DMS114 treated with DMSO at 0.1 percent for 48 hours (cell line): ENCODE results near the gene HOXB7.

Experiments
- DNase-seq: peaks from one replicate; lab custom pipeline; 2025; ENCODE audit not compliant: unreplicated experiment; lab: John Stamatoyannopoulos, UW

The HOXB7 gene

DNA sequence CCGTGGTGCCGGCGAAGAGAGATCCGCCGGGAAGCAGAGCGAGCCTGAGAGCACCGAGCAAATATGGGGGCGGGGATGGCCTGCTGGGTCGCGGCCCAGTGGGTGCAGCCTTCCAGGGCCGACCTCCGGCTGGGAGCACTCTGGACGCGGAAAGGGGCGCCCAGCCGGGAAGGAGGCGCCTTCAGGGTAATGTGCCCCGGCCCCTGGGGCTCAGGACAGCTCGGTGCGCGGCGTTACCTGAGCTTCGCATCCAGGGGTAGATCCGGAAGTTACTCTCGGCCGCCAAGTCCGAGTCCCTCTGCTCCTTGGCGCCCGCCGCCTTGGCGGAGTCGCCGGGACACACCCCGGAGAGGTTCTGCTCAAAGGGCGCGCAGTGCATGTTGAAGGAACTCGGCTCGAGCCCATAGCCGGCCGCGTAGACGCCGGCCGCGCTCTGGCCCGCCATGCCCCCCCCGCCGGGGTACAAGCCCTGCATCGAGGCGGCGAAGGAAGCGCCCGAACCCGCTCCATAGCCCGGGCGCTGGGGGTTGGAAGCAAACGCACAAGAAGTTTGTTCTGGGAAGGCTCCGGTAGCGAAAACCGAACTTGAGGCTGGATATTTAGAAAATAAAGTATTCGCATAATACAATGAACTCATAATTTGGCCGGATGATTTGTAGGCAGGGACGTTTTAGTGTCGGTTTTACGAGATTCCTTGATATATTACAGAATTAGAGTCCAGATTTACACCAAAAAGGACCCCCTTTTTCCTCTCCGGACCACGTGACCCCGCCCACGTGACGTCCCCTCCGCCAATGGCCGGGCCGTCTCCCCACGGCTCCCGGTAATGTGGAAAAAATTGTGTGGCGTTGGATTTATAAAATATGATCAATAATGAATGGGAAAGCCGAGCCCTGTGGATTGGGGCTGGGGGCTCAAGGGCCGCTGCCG lies at the start of gene HOXB7:
TSS of gene HOXB7 (minus strand) at position 736 of the 930 bp plus-strand sequence. CDS start at position 637, 99 bp downstream.
- peak; percentile 33 for DNase-seq

DNA sequence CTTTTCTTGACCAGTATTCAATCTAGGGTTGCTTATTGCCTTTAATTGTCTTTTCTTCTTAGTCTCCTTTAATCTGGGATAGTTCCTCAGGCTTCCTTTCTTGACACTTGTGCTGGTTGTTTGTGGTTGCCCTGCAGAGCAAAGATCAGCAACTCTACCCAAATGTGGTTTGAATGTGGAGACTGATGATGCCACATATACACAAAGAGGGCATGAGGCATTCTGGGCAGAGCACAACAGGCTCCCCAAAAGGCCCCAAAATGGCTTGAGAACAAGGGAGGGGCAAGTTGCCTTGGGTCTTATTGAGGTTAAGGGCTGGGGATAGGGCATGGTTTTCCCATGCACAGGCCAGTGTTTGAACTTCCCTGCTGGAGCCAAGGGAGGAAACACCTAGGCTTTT lies 45.1 kb upstream of the HOXB7 start:
- no peak for DNase-seq

DNA sequence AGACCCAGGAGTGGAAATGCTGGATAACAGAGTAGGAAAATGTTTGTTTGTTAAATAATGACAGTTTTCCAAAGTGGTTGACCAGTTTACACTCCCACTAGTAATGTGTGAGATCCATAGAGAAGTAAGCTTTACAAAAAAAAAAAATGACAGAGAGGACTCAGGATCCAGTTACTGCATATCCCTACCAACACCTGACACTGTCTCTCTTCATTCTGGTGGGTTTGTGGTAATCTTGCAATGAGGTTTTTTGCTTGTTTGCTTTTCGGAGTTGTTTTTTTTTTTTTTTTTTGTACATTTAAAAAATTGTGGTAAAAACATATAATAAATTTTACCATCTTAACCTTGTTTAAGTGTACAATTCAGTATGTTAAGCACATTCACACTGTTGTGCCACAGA lies 38.9 kb upstream of the HOXB7 start:
- DNase-seq = no peak

DNA sequence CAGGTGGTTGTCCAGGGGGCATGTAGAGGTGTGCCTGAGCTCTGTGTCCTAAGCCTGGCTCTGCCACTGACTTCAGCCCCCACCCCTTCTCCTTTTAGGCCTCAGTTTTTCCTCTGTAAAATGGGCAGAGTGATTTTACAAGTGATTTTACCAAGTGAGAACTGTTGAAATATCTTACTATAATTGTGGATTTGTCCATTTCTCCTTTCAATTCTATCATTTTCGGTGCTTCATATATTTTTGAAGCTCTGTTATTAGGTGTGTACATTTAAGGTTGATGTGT lies 37.1 kb upstream of the HOXB7 start:
- DNase-seq = no peak

DNA sequence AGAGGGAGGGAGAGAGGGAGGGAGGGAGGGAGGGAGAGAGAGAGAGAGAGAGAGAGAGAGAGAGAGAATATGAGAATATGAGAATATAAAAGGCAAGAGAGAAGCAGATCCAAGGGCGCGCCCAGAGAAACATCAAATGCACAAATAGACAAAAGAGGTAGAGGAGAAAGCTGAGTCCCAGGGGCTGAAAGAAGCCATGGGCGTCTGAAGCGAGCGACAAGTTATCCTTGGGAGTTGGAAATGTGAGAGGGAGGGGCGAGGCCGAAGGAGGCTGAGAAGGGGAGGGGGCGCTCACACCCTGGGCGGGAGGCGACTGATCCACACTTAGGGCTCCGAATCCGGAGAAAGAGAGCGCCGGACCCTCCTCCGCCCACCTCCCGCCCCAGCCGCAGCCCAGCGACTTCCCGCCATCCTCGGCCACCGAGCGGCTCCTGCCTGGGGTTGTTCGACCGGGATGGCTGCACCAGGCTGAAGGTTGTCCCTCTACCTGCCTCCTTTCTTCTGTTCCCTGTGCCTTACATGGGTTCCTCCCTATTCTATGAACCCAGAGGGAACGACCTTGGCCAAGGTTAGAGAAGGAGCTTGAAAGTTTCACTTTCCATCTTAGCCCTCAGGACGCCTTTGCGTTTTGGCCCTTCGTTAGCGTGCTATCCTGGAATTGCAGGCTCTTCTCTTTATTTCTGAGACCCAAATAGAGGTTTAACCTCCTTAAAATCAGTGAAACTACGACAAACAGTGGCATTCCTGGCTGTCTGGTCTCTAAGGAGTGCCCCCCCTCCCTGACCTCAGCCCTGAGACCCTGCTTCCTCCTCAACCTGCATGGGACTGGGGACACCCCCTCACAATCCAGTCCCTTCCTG lies 36.5 kb upstream of the HOXB7 start:
- no peak for DNase-seq

DNA sequence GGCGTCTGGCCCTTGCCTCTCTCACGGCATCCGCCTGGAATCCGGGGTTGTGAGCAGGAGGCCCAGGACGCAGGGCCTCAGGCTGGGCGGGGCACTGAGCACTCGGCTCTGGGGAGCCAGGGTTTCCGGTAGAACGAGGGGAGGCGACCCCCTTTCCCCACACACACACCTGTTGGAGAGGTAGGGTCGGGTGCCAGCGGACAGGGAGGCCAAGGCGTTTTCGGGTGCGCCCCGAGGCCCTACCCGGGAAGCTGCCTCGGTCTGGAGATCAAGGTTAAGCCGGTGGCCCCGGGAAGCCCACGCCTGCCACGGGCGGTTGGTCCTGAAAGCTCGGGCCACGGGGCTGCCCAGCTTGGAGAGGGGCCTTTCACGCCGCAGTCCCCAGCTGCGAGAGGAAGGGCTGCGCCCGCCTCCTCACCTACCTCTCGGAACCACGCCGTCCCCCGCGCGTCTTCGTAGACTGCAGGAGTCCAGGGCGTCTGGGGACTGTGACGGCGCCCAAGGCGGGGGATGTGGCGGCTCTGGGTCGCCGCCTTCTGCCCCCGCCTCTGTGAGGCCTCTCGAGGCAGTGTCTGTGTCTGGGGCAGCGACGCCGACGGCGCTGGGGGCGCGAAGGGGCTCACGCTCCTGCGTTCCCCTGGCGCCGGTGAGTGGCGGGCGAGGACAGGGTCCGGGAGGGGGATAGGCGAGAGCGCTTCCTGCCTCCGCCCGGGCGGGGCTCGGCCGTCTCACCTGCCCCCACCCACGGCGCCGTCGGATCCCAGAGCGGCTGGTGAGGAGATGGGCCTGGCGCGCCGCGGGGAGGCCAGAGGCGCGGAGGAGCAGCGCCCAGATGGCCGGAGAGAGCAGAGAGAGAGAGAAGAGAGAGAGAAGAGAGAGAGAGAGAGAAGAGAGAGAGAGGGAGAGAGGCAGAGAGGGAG lies 35.6 kb upstream of the HOXB7 start:
- no peak for DNase-seq

DNA sequence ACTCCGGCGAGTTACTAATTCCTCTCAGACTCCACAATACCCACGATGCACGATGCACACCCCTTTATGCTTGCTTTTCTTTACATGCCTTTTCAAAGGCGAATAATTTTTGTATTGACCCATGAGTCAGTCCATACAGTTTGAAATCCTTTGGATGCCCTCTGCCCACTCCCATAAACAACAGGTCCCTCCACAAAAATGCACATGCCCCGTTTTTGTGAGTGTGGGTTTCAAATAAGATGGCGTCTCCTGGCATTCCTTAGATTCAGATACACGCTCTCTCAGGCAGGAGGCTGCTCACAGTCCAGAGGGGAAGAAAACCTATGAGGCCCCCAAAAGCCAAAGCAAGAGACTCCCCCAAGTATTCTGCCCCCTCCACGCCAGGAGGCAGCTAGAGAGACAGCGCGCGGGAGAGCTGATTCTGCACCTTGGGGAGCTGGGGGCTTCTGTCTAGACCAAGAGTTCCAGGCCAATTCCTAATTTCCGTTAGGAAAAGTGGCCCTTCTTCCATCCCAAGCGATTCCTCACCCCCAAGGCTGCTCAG lies 34.9 kb upstream of the HOXB7 start:
- DNase-seq = no peak

DNA sequence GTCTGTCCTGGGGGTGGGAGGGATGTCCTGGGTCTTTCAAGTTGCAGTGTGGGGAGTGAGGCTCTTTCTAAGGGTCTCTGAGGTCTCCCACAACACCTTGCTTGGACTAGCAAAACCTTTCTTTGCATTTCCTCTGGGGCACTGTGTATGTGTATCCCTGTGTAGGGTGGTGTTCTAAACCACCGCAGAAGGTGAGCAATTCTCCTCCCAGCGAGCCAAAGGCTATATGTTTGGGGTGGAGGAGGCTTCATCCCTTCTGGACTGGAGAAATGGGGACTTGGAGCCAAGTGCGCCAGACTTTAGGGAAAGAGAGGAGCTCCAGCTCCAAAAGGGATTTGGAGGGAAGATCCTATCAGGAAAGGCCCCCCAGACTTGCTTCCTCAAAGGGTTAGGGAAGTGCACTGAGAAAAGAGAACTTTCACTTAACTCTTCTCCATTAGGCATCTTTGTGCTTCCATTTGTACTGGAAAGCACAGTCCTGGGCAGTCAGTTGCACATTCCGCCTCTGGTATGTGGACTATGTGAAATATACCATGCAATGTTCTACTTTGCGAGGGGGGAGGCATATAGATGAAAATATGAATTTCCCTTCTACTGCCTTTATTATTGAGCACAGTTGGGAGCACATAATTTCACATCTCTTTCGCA lies 34.2 kb upstream of the HOXB7 start:
- DNase-seq = no peak

DNA sequence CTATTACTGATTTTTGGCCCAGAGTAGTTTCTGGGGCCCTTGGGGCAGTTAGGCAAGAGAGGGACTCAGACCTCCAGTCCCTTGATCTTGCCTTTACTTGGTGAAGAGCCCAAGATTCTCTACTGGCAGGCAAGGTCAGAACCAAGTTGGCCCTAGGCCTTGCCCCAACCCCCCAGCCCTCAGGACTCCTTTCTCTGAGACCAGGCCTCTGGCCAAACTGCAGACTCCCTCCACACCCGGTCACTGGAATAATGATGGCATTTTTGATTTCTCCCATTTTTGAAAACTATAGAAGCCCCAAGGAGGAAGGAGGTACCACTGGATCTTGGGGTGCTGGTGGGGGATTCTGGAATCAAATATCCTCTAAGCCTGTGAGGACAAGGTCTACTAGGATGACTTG lies 33.3 kb upstream of the HOXB7 start:
- no peak for DNase-seq

DNA sequence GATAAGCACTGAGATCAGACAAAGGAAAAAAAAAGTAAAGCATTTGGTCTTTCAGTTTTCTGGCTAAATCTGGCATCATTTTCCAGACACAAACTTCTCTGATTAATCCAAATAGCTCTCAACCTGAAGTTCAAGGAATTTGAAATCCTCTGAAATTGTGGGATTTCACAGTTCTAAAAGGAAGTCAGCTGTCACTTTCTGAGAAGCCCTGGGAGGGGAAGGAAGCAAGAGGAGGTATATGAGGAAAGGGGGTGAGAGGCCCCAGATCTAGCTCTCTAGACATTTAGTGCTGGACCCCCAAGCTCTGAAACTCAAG lies 32.8 kb upstream of the HOXB7 start:
- DNase-seq = no peak

DNA sequence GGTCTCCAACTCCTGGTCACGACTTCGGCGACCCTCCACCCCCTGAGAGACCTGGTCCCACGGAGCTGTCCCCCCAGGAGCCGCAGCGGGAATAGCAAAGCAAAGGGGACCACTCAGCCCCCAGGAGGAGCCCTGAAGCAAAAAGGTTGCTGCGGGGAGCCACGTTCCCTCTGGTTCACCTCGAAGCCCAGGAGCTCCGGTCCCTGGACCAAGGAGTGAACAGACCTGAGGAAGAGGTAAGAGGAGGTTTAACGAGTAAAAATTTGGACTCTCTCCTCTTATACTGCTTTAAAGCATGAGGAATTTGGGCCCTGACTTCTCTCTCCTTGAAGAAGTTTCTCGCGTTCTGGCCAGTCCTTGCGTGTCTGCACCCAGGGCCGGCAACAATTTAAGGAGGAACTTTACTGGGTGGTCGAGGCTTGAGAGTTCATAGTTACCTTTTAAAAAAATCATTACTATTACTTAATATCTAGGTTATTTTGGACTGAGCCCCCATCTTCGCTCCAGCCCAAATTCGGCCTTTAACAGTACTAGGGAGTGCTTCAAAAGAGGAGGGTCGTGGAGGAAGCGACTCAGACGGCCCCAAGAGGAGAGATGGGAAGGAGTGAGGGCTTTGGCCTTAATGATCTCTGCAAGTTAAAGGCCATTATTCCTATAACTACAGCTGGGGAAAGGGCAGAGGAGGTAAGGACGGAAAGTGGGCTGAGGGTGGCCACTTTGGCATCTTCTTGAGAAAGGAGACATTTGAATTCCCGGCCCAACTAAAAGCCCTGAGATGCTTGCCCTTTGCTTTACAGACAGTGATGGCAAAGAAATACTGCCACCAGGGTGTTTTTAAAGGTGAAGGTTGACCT lies 32.3 kb upstream of the HOXB7 start:
- no peak for DNase-seq

DNA sequence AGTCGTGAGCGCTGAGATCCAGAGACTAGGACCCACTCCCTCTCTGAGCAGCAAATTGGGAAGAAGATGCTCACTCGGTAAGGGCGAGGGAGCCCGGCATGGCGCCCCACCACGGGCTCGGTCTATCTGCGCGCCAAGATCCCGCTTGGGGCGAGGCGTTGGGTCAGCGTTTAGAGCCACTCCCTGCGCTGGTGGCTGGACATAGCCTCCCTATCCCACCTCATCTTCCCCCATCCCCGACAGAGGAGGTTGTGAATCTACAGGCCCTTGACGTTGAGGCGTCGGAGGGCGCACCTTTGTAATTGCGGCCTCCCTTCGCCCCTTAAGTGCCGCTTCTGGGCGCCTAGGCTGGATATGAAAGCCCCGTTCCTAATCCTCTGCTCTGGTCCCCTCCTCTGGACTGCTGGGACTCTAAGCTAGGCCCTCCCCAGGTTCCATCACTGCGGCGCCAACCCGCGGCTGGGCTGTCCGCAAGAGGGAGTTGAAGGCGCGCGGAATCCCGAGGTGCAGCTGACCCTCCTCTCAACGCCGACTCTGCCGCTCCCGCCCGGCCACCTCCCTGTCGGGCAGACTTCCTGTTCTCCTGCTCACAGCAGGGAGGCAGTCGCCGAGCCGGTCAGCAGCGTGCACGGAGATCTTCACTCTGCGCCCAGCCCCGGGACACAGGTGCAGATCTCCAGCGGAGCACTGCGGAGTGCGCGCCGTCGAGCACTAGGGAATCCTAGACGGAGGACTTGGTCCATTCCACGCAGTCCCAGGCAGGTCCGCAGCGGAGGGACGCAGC lies 31.4 kb upstream of the HOXB7 start:
- DNase-seq = no peak

DNA sequence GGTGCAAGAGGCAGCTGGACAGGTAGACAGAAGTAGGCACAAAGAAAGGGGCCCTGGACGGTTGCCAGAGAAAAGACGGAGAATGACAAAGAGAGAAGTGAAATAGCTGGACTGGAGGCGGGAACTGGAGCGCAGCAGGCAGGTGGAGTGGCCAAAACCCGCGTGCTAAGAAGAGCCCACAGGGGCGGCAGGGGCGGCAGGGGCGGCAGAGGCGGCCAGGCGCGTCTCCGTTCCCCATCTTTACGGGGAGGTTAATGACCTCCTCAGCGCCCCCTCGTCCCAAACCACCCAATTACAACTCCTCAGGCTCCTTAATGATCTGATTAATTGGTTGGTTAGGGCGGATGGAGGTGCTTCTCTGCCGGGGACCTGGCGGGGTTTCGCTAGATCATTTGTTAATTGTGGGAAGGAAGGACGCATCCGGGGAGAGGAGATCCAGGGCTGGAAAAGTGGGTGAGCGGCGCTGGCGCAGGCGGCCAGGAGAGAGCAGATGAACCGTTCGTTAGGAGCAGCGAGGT lies 30.8 kb upstream of the HOXB7 start:
- no peak for DNase-seq

DNA sequence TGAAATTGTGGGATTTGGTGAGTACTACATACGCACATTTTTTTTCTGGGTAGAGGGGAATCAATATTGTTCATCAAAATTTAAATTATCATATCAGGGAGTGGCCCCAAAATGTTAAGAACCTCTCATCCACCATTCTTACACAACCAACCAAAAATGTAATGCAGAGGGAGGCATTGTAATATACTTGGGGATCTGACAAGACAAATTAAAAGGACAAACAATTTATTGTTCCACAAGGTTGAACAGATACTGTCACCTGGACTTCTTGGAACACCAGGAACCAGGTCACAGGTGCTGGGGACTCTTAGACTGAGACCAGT lies 30.0 kb upstream of the HOXB7 start:
- no peak for DNase-seq

DNA sequence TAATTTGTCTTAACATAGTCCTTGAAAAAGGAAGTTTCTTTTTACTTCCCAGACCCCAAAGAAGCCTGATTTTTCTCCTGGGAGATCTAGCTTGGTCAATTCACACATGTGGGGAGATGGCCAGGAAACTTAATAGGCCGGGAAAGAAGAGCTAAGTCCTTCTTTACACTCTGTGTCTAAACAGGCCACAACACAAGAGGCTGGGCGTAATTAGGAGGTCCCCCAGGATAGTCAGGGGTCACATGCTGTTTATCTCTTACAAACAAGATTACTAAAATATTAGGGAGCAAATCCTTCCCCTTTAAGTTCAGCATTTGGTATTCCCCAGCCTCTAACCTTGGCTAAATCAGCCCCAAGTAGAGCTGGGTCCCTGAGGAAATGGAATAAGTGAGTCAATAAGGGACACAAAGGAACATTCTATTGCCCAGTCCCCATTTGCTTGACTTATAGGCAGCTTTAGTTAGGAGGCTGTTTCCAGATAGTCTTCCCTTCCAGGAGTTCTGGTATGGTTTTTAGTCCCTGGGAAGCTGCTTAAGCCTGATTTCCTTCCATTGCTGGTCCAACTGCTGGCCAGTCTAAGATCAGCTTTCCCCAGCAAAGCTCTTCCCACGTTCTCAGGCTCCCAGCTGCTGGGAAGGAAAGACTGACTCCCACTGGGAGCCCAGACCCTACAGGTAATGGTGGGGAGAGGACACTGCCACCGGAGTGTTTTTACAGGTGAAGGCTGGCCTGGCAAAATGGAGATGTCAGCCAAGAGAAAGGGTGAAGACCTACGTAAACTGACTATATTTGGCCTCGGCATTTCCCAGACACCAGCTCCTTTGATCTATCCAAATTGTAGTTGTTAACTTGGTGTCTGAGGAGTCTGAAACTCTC lies 29.4 kb upstream of the HOXB7 start:
- DNase-seq = no peak

DNA sequence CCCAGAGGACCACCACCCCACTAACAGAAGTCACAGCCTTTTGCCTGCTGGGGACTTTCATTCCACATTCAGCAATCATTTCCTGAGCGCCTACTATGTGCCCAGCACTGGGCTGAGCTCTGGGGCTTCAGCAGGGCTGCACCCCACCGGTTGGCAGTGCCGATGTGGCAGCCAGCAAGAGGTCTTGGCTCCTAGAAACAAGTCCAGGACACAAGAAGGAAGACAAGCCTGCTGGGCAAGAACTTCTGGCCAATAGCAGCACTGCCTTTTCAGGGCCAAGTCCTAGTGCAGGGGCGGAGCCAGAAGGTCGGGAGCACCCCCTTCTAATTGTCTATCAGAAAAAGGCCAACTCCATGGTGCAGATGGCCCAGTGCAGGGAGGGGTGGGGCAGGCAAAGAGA lies 28.3 kb upstream of the HOXB7 start:
- DNase-seq = no peak

DNA sequence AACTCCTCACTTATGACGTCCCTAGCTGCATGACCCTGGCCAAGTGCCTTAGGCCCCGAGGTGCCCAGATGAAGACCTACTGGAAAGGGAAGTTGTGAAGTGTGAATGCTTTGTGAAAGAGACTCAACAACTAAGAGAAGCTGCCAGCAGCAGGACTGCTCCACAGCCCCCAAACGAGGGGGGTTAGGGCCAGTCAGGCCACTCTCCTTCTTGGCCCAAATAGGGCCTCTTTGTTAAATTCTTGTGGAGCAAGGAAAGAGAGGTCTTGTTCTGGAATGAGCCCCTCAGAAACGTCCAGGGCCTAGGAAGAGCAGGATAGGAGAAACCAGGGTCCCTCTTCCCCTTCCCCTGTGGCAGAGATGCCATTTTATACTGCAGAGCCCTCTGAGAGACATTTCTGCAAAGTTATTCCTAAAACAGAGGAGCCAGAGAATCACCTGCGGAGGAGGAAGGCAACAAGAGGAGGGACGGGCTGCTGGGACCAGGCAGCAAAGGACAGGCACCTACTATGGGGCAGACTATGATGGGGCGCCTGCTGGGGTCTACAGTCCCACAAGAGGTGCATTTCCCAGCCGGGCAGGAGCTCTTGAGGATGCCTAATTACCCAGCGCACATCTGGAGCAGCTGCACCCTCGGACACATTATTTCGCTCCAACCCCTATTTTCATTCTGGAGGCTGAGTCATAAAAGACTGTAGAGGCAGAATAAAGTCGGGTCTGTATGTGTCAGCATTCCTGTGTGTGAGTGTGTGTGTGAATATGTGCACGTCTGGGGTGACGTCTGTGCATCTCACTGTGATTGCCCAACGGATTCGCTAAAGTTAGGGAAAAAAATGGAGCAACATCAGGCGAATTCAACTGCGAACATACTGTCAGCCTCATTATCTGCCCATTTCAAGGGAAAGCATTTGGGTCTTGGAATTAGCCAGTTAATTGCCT lies 26.8 kb upstream of the HOXB7 start:
- no peak for DNase-seq
